Heart right ventricle (tissue), 16 donors: ENCODE data around the gene GPR107. TPM values are rescaled to one million over a fixed set of nuclear protein-coding genes. Genes with fewer than 3 reads are reported as not detected.

Experiments
- ATAC-seq, 8 donors: fragments of 200-7000 bp; cut with Tn5 transposase; one replicate each; pipeline ENCODE4 v1.9.1; 2020; ENCODE audit warnings: mild to moderate bottlenecking in 8 of 8, moderate library complexity in 8 of 8, moderate number of reproducible peaks in 1 of 8
- DNase-seq, 2 donors: peaks; one replicate each; pipeline ENCODE4 v3.0.0-alpha.2; 2020
- H3K27ac ChIP-seq, 10 donors: fragments of 200-600 bp; sonication (generic) in 2 of 10; one replicate each; pipeline versions ENCODE4 v1.5.0 to v1.8.0; 2020 to 2022; ENCODE audit warnings: mild to moderate bottlenecking in 3 of 10
- H3K27me3 ChIP-seq, 7 donors: fragments of 200-600 bp; one replicate each; pipeline ENCODE4 v1.8.0; 2021 to 2022; ENCODE audit warnings: mild to moderate bottlenecking in 2 of 7
- H3K36me3 ChIP-seq, 9 donors: fragments of 200-600 bp; sonication (generic) in 1 of 9; one replicate each; pipeline versions ENCODE4 v1.5.0 to v1.8.0; 2020 to 2022; ENCODE audit warnings: mild to moderate bottlenecking in 2 of 9
- H3K4me1 ChIP-seq, 9 donors: fragments of 200-600 bp; sonication (generic) in 1 of 9; one replicate each; pipeline versions ENCODE4 v1.5.0 to v1.8.0; 2020 to 2022; ENCODE audit warnings: mild to moderate bottlenecking in 4 of 9
- H3K4me3 ChIP-seq, 10 donors: fragments of 200-600 bp; sonication (generic) in 2 of 10; one replicate each; pipeline versions ENCODE4 v1.5.0 to v1.8.0; 2020 to 2022; ENCODE audit warnings: mild to moderate bottlenecking in 7 of 10, moderate library complexity in 2 of 10
- H3K9me3 ChIP-seq, 11 donors: fragments of 200-600 bp in 10 of 11; sonication (generic) in 2 of 11; one replicate each; pipeline versions ENCODE4 v1.5.0 to v1.8.0; 2013 to 2022; ENCODE audit warnings: mild to moderate bottlenecking in 2 of 11, control low read depth in 1 of 11, moderate library complexity in 1 of 11
- CTCF ChIP-seq, 9 donors: fragments of 200-600 bp; sonication (generic) in 2 of 9; IDR thresholded peaks; one replicate each; pipeline versions ENCODE4 v1.5.0 to v1.8.0; 2021 to 2022; ENCODE audit warnings: antibody characterized with exemption in 9 of 9, mild to moderate bottlenecking in 5 of 9, moderate library complexity in 1 of 9
- WGBS, 2 donors: extraction: QIAGEN DNeasy Blood & Tissue Kit; methylation state at CpG; one replicate each; pipeline ENCODE4 v1.1.7; 2013; ENCODE audit warnings: inconsistent platforms in 1 of 2; 5-methylcytosine and 5-hydroxymethylcytosine counted together
- intact Hi-C, 10 donors: fragments of 100-400 bp; cut with DNase I; formaldehyde crosslinking; loops; one replicate each; pipeline versions ENCODE4 v1.11.1 to v1.14.2; 2022
- polyA plus RNA-seq, 2 donors: library from polyadenylated mRNA; stranded (reverse); fragments of 200-250 nt; gene quantifications; one replicate each; pipeline ENCODE4 v1.2.3, GENCODE V29; 2013
- total RNA-seq, 10 donors: library from RNA; stranded (reverse); fragmentation: NEBNext Ultra II Directional in 3 of 10; extraction: Animal tissue kit (Norgen Biotek cat#: 25700) in 3 of 10; gene quantifications; one replicate each; pipeline versions ENCODE4 v1.2.1 to v1.2.4, GENCODE V29; 2021 to 2023
- donor health status: Arrhythmogenic right ventricular cardiomyopathy.
- donor health status: ischemic (EF 13 %, LVEDD 7.1; RV severe dilation, severe dysfunction).
- donor health status: healthy with polysubstance abuse.
- donor health status: DM: no; HTN: yes; CAD: no.
- donor health status: DM: no; HTN: no; CAD: no.
- donor health status: ischemic (EF 25% LVEDD 6.9; RV normal size, moderate dysfunction).
- donor health status: ischemic (EF 25% LVEDD 5.7; RV mildly dilated, moderate dysfunction).
- donor health status: healthy.
- donor health status: DM: yes; HTN: yes; CAD: no.
- donor health status: Ischemic cardiomyopathy.
- donor health status: ischemic (EF 35%, LVEDD 5.7; RV mildly dilated, moderate dysfunction).
- donor health status: nonischemic (EF 11% LVEDD 7.7; RV severe dilation, severe dysfunction).
- donor health status: DM: yes; HTN: yes; CAD: no.
- donor health status: PGD.
- donor health status: ischemic (EF 29% LVEDD 5.4; RV normal size, mild dysfunction).
- donor health status: nonischemic (EF 23%, LVEDD 6.1; RV moderate dilation, normal function).

The GPR107 gene
- total and polyA plus RNA-seq, 12 donors, result 6.7 to 35.6 (median 23.9) TPM

DNA sequence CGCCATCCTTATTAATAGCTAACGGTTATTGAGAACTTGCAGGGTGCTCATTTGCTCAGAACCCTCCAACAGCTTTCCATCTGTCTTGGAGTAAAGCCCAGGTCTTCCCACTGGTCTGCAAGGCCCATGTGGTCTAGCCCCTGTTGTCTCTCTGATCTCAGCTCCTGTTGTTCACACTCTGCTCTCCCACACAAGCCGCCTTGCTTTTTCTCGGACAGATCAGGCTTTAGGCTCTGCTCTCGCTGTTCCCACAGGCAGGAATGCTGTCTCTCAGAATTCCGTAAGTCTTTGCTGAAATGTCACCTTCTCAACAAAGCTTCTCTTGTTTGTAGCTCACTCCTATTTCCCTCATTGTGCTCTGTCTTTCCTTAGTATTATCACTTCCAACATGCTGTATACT, 34.3 kb downstream of the GPR107 start:
- Histone ChIP-seq H3K27me3 (no peaks in the 10 kb centered on the region), H3K27ac (no peak overlapping the region), H3K9me3 (no peaks in the 10 kb centered on the region), H3K36me3 (peaks cover 0 to 100% (median 33%) of the 10 kb centered on the region in 9 donors), H3K4me3 (no peak overlapping the region), H3K4me1 (no peaks in the 10 kb centered on the region)
- intact Hi-C loops, result no loop called here
- no peak for TF ChIP-seq CTCF (IDR thresholded peaks at IDR 0.05)
- 80 to 87% methylated on average over 6 of the region's 6 CpGs for WGBS, 2 donors
- DNase-seq (no peak), ATAC-seq (no peak)

- intact Hi-C loops, result no loop called here
- WGBS, 2 donors, result 94% methylated on average over 12 of the region's 12 CpGs
- H3K9me3 ChIP-seq, result no peaks in the 10 kb centered on the region
- H3K4me1 ChIP-seq, result no peaks in the 10 kb centered on the region
- H3K4me3 ChIP-seq, result no peak overlapping the region
- DNase-seq, result no peak
- ATAC-seq, result no peak
- TF ChIP-seq CTCF (IDR thresholded peaks at IDR 0.05), result no peak
- H3K27me3 ChIP-seq, result no peaks in the 10 kb centered on the region
- peaks cover 0 to 100% (median 42%) of the 10 kb centered on the region in 9 donors for H3K36me3 ChIP-seq
- no peak overlapping the region for H3K27ac ChIP-seq
These were observed 35.4 kb downstream of the GPR107 start for GRCh38 chr9:130089141-130089540.

- TF ChIP-seq CTCF (IDR thresholded peaks at IDR 0.05), result no peak
- Histone ChIP-seq H3K27ac (no peak overlapping the region), H3K27me3 (no peaks in the 10 kb centered on the region), H3K4me1 (no peaks in the 10 kb centered on the region), H3K36me3 (peaks cover 0 to 100% (median 50%) of the 10 kb centered on the region in 9 donors), H3K4me3 (no peak overlapping the region), H3K9me3 (no peaks in the 10 kb centered on the region)
- 84 to 86% methylated on average over 3 of the region's 3 CpGs for WGBS, 2 donors
- ATAC-seq (no peak), DNase-seq (no peak)
- intact Hi-C loops, result loop anchor here in 1 of 10 donors (10.0 kb wide), 1 partner anchor 206 kb away; no protein-coding TSS in a partner anchor
These were observed 37.2 kb downstream of the GPR107 start for GRCh38 chr9:130090915-130091314.

- peaks cover 0 to 100% (median 50%) of the 10 kb centered on the region in 9 donors for H3K36me3 ChIP-seq
- H3K9me3 ChIP-seq, result no peaks in the 10 kb centered on the region
- no peak for TF ChIP-seq CTCF (IDR thresholded peaks at IDR 0.05)
- H3K27me3 ChIP-seq, result no peaks in the 10 kb centered on the region
- H3K4me1 ChIP-seq, result no peaks in the 10 kb centered on the region
- 71 to 74% methylated on average over 4 of the region's 4 CpGs for WGBS, 2 donors
- no peak for DNase-seq
- ATAC-seq, result no peak
- no peak overlapping the region for H3K27ac ChIP-seq
- intact Hi-C loops, result loop anchor here in 1 of 10 donors (10.0 kb wide), 1 partner anchor 208 kb away; no protein-coding TSS in a partner anchor
- H3K4me3 ChIP-seq, result no peak overlapping the region
These were observed 39.2 kb downstream of the GPR107 start for GRCh38 chr9:130092910-130093309.
